Right atrium auricular region (tissue), 2 donors: ENCODE measurements around the gene FXYD3. TPM values are rescaled to one million over a fixed set of nuclear protein-coding genes. Genes with fewer than 3 reads are reported as not detected.

Source experiments
- DNase-seq: peaks from one replicate; pipeline ENCODE4 v3.0.0-alpha.2; 2019; ENCODE audit warnings: low spot score
- H3K27ac ChIP-seq, 2 donors: fragments of 200-600 bp; sonication (generic); 1 replicate in 1 of 2; 2 replicates in 1 of 2; pipeline ENCODE4 v1.5.1; 2016 to 2019
- H3K27me3 ChIP-seq, 2 donors: fragments of 200-600 bp; sonication (generic); one replicate each; pipeline versions ENCODE4 v1.5.1 to v1.6.0; 2017 to 2019
- H3K36me3 ChIP-seq: fragments of 200-600 bp; sonication (generic); one replicate; pipeline ENCODE4 v1.5.1; 2016
- H3K4me1 ChIP-seq, 2 donors: fragments of 200-600 bp; sonication (generic); one replicate each; pipeline versions ENCODE4 v1.5.1 to v1.6.0; 2017 to 2019
- H3K4me3 ChIP-seq, 2 donors: fragments of 200-600 bp; sonication (generic); 1 replicate in 1 of 2; 2 replicates in 1 of 2; pipeline ENCODE4 v1.5.1; 2017 to 2019; ENCODE audit warnings: mild to moderate bottlenecking in 1 of 2, moderate library complexity in 1 of 2
- H3K9me3 ChIP-seq, 2 donors: fragments of 200-600 bp; sonication (generic); one replicate each; pipeline ENCODE4 v1.5.1; 2019
- CTCF ChIP-seq, 2 donors: fragments of 200-600 bp; sonication (generic); IDR thresholded peaks; one replicate each; pipeline ENCODE4 v1.5.1; 2019; ENCODE audit warnings: antibody characterized with exemption in 2 of 2
- total RNA-seq, 2 donors: library from RNA; depleted of rRNA; stranded (reverse); fragments of >200 nt; gene quantifications; one replicate each; pipeline ENCODE4 v1.1.0, GENCODE V29; 2016

The FXYD3 gene
- total RNA-seq, 2 donors from 2014 or later: 0.98 to 1.6 TPM

- Histone ChIP-seq H3K9me3 (no peaks in the 10 kb centered on the region), H3K36me3 (no peaks in the 10 kb centered on the region), H3K27me3 (no peaks in the 10 kb centered on the region), H3K4me1 (peaks cover 0 to 9% of the 10 kb centered on the region in 2 donors), H3K27ac (no peak overlapping the region), H3K4me3 (no peak overlapping the region)
- no peak for TF ChIP-seq CTCF (IDR thresholded peaks at IDR 0.05)
- DNase-seq: no peak
These were observed 27.3 kb upstream of the FXYD3 start for GRCh38 chr19:35088131-35088913.

DNA sequence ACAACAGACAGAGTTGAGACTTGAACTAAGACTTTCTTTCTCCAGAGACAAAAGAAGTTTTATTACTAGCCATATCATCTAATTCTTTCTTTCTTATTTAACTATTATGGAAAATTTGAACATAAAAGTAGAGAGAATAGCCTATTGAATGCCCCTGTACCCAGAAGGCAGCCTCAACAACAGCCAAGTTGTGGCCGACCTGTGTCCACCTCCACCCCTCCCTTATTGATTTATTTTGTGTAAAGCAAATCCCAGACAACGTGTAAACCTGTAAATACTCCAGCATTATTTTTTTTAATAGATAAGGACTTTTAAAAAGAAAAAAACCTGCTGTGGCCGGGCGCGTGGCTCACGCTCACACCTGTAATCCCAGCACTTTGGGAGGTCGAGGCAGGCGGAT, 26.1 kb upstream of the FXYD3 start:
- Histone ChIP-seq H3K4me1 (peaks cover 0 to 9% of the 10 kb centered on the region in 2 donors), H3K9me3 (no peaks in the 10 kb centered on the region), H3K4me3 (no peak overlapping the region), H3K27ac (no peak overlapping the region), H3K36me3 (no peaks in the 10 kb centered on the region), H3K27me3 (no peaks in the 10 kb centered on the region)
- DNase-seq: no peak
- no peak for TF ChIP-seq CTCF (IDR thresholded peaks at IDR 0.05)

DNA sequence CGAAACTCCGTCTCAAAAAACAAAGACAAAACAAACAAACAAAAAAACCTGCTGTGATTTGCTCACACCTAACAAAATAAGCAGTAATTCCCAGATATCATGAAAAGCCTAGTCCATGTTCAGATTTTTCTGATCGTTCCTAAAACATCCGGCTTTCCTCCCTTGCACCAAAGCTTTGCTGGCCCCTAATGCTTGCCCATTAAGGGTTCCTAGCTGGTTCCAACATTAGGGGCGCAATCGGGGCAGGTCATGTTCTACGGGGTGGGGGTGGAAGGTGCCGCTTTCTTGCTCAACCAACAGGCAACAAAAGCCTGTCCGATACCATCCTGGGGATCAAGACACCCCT, 25.5 kb upstream of the FXYD3 start:
- no peak for TF ChIP-seq CTCF (IDR thresholded peaks at IDR 0.05)
- H3K9me3 ChIP-seq: no peaks in the 10 kb centered on the region
- no peak overlapping the region for H3K27ac ChIP-seq
- no peak for DNase-seq
- no peaks in the 10 kb centered on the region for H3K36me3 ChIP-seq
- H3K4me3 ChIP-seq: peak overlapping the region in 1 of 2 donors; percentile 16
- no peaks in the 10 kb centered on the region for H3K27me3 ChIP-seq
- peaks cover 0 to 9% of the 10 kb centered on the region in 2 donors for H3K4me1 ChIP-seq

GRCh38 chr19:35090506-35091214, 25.0 kb upstream of the FXYD3 start:
- H3K27ac ChIP-seq: no peak overlapping the region
- H3K36me3 ChIP-seq: no peaks in the 10 kb centered on the region
- no peak for DNase-seq
- TF ChIP-seq CTCF (IDR thresholded peaks at IDR 0.05): peak; percentile 63 to 78
- H3K4me1 ChIP-seq: peaks cover 0 to 9% of the 10 kb centered on the region in 2 donors
- no peaks in the 10 kb centered on the region for H3K27me3 ChIP-seq
- no peaks in the 10 kb centered on the region for H3K9me3 ChIP-seq
- H3K4me3 ChIP-seq: peak overlapping the region; percentile 3 to 16

DNA sequence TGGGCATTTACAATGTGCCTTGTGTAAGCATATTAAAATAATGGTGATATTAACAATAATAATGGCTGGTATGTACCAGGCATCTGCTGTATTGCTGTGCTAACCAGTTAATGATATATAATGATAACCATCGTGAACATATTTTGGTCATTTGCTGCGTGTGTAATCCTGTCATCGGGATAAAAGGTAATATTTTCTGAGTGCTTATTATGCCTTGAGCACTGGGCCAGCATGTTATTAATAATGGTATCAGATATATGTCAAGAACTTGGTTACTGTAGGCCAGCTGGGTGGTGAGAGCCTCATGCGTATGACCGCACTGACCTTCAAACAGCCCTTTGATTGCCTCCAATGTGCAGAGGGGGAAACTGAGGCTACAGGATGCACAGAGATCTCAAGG, 22.2 kb upstream of the FXYD3 start:
- no peaks in the 10 kb centered on the region for H3K36me3 ChIP-seq
- no peak overlapping the region for H3K4me3 ChIP-seq
- no peaks in the 10 kb centered on the region for H3K27me3 ChIP-seq
- no peak overlapping the region for H3K27ac ChIP-seq
- no peak for TF ChIP-seq CTCF (IDR thresholded peaks at IDR 0.05)
- no peaks in the 10 kb centered on the region for H3K9me3 ChIP-seq
- H3K4me1 ChIP-seq: peaks cover 0 to 10% of the 10 kb centered on the region in 2 donors
- DNase-seq: no peak
